Sigmoid colon (tissue), 7 donors: Measurements from ENCODE around the gene BRD9. TPM values are rescaled to one million over a fixed set of nuclear protein-coding genes. Genes with fewer than 3 reads are reported as not detected.

ENCODE experiments used
- DNase-seq: peaks from one replicate; pipeline ENCODE4 v3.0.0-alpha.2; 2019
- H3K27ac ChIP-seq, 4 donors: fragments of 200-600 bp; sonication (generic); one replicate each; pipeline ENCODE4 v1.5.1; 2016 to 2019; ENCODE audit warnings: mild to moderate bottlenecking in 1 of 4
- H3K27me3 ChIP-seq, 3 donors: fragments of 200-600 bp; sonication (generic); one replicate each; pipeline ENCODE4 v1.5.1; 2019; ENCODE audit warnings: mild to moderate bottlenecking in 1 of 3
- H3K36me3 ChIP-seq, 4 donors: fragments of 200-600 bp; sonication (generic); one replicate each; pipeline ENCODE4 v1.5.1; 2016 to 2019
- H3K4me1 ChIP-seq, 4 donors: fragments of 200-600 bp; sonication (generic); one replicate each; pipeline ENCODE4 v1.5.1; 2017 to 2019
- H3K4me3 ChIP-seq, 4 donors: fragments of 200-600 bp; sonication (generic); one replicate each; pipeline ENCODE4 v1.5.1; 2017 to 2019; ENCODE audit warnings: mild to moderate bottlenecking in 2 of 4, moderate library complexity in 1 of 4
- H3K9me3 ChIP-seq, 4 donors: fragments of 200-600 bp in 3 of 4; sonication (generic) in 3 of 4; one replicate each; pipeline versions ENCODE4 v1.5.1 to v1.6.1; 2013 to 2019
- CTCF ChIP-seq, 4 experiments: fragments of 450-650 bp in 3 of 4; fragments of 200-600 bp in 1 of 4; IDR thresholded peaks; one replicate each; pipeline ENCODE4 v1.5.1; 2016 to 2019; ENCODE audit warnings: antibody characterized with exemption in 4 of 4, mild to moderate bottlenecking in 3 of 4, moderate library complexity in 2 of 4
- EP300 ChIP-seq, 4 donors: sonication (generic); formaldehyde crosslinking; IDR thresholded peaks; one replicate each; pipeline ENCODE4 v1.6.1; 2017; ENCODE audit warnings: antibody characterized with exemption in 4 of 4
- POLR2A ChIP-seq, 2 donors: fragments of 450-650 bp; IDR thresholded peaks; one replicate each; pipeline ENCODE4 v1.6.1; 2016; ENCODE audit warnings: antibody characterized with exemption in 2 of 2, mild to moderate bottlenecking in 2 of 2, moderate library complexity in 2 of 2
- POLR2AphosphoS5 ChIP-seq, 4 donors: sonication (generic); formaldehyde crosslinking; IDR thresholded peaks; one replicate each; pipeline ENCODE4 v1.6.1; 2017; ENCODE audit warnings: antibody characterized with exemption in 4 of 4
- WGBS, 2 donors: extraction: QIAGEN DNeasy Blood & Tissue Kit; methylation state at CpG; one replicate each; pipeline ENCODE4 v1.1.7; 2013; 5-methylcytosine and 5-hydroxymethylcytosine counted together
- intact Hi-C: fragments of 100-400 bp; cut with DNase I; formaldehyde crosslinking; loops from one replicate; pipeline ENCODE4 v1.15.1; 2023
- polyA plus RNA-seq, 3 donors: library from polyadenylated mRNA; stranded (reverse); fragments of 200-250 nt; gene quantifications; one replicate each; pipeline ENCODE4 v1.2.3, GENCODE V29; 2013
- total RNA-seq, 4 donors: library from RNA; depleted of rRNA; stranded (reverse); fragments of >200 nt; gene quantifications; one replicate each; pipeline ENCODE4 v1.1.0, GENCODE V29; 2016
- donor health status: healthy with polysubstance abuse.
- donor health status: Bipolar disorder and iron deficiency.
- donor health status: healthy.

The BRD9 gene
- total and polyA plus RNA-seq, 7 donors: 12.9 to 38.8 (median 22.4) TPM

- intact Hi-C loops: loop anchor here (2.0 to 10.0 kb wide), 3 partner anchors 77 to 717 kb away; no protein-coding TSS in a partner anchor
- no peak for TF ChIP-seq POLR2A (IDR thresholded peaks at IDR 0.05)
- peak in 2 of 4 experiments; percentile 3 to 9 for TF ChIP-seq CTCF (IDR thresholded peaks at IDR 0.05)
- no peak for TF ChIP-seq EP300 (IDR thresholded peaks at IDR 0.05)
- TF ChIP-seq POLR2AphosphoS5 (IDR thresholded peaks at IDR 0.05): no peak
These were observed 34.8 kb upstream of the BRD9 start for GRCh38 chr5:927172-928015.

GRCh38 chr5:926417-927171 lies 34.0 kb upstream of the BRD9 start:
- TF ChIP-seq POLR2AphosphoS5 (IDR thresholded peaks at IDR 0.05) (peak in 1 of 4 donors; percentile 15), POLR2A (IDR thresholded peaks at IDR 0.05) (no peak), CTCF (IDR thresholded peaks at IDR 0.05) (peak in 2 of 4 experiments; percentile 21 to 42), EP300 (IDR thresholded peaks at IDR 0.05) (no peak)
- intact Hi-C loops: loop anchor here (2.0 to 10.0 kb wide), 3 partner anchors 78 to 718 kb away; no protein-coding TSS in a partner anchor
- Histone ChIP-seq H3K27me3 (peaks cover 0 to 15% (median 11%) of the 10 kb centered on the region in 3 donors), H3K4me3 (peak overlapping the region; percentile 9 to 46 (median 37)), H3K27ac (peak overlapping the region in 2 of 4 donors; percentile 28 to 31), H3K9me3 (no peaks in the 10 kb centered on the region), H3K36me3 (no peaks in the 10 kb centered on the region), H3K4me1 (peaks cover 0 to 14% (median 13%) of the 10 kb centered on the region in 4 donors)
- DNase-seq: peak; percentile 71
- WGBS, 2 donors: 6 to 7% methylated on average over 65 of the region's 65 CpGs

More at GRCh38 chr5:927172-928015, 34.8 kb upstream of the BRD9 start:
- Histone ChIP-seq H3K4me3 (peak overlapping the region in 3 of 4 donors; percentile 29 to 46 (median 45)), H3K36me3 (no peaks in the 10 kb centered on the region), H3K27ac (peak overlapping the region in 1 of 4 donors; percentile 31), H3K27me3 (peaks cover 0 to 15% (median 11%) of the 10 kb centered on the region in 3 donors), H3K4me1 (peaks cover 0 to 14% (median 13%) of the 10 kb centered on the region in 4 donors), H3K9me3 (no peaks in the 10 kb centered on the region)
- peak; percentile 58 for DNase-seq
- WGBS, 2 donors: 73 to 80% methylated on average over 30 of the region's 30 CpGs

- Histone ChIP-seq H3K4me1 (peaks cover 0 to 14% (median 13%) of the 10 kb centered on the region in 4 donors), H3K4me3 (no peak overlapping the region), H3K36me3 (no peaks in the 10 kb centered on the region), H3K27ac (no peak overlapping the region), H3K27me3 (peaks cover 0 to 15% (median 11%) of the 10 kb centered on the region in 3 donors), H3K9me3 (no peaks in the 10 kb centered on the region)
- no peak for TF ChIP-seq POLR2AphosphoS5 (IDR thresholded peaks at IDR 0.05)
- peak; percentile 68 to 93 (median 80) for TF ChIP-seq CTCF (IDR thresholded peaks at IDR 0.05)
- intact Hi-C loops: loop anchor here (1.0 to 10.0 kb wide), 2 partner anchors 217 to 721 kb away; no protein-coding TSS in a partner anchor
- DNase-seq: peak; percentile 89
- WGBS, 2 donors: 17 to 23% methylated on average over 17 of the region's 17 CpGs
These were observed 30.8 kb upstream of the BRD9 start for GRCh38 chr5:923281-923873.

GRCh38 chr5:922436-923280 lies 30.1 kb upstream of the BRD9 start:
- no peak for DNase-seq
- Histone ChIP-seq H3K27ac (no peak overlapping the region), H3K36me3 (no peaks in the 10 kb centered on the region), H3K4me1 (peaks cover 0 to 14% (median 13%) of the 10 kb centered on the region in 4 donors), H3K9me3 (no peaks in the 10 kb centered on the region), H3K27me3 (peaks cover 0 to 15% (median 11%) of the 10 kb centered on the region in 3 donors), H3K4me3 (no peak overlapping the region)
- 90 to 92% methylated on average over 17 of the region's 17 CpGs for WGBS, 2 donors
- intact Hi-C loops: loop anchor here (1.0 to 10.0 kb wide), 2 partner anchors 218 to 722 kb away; no protein-coding TSS in a partner anchor
- no peak for TF ChIP-seq POLR2A (IDR thresholded peaks at IDR 0.05)
